Osteoblast (primary cell): Measurements from ENCODE around the gene HDAC8. TPM values are rescaled to one million over a fixed set of nuclear protein-coding genes. Genes with fewer than 3 reads are reported as not detected.

Source experiments
- DNase-seq: peaks from one replicate; pipeline ENCODE4 v3.0.0; 2011; ENCODE audit warnings: low spot score, mixed read lengths; ENCODE audit not compliant: insufficient read length; ENCODE audit errors: missing footprints
- H2AFZ ChIP-seq: 2 replicates; pipeline ENCODE4 v1.6.0; 2011; ENCODE audit warnings: mild to moderate bottlenecking, low read length
- H3K27ac ChIP-seq: 2 replicates; pipeline ENCODE4 v1.5.1; 2011; ENCODE audit warnings: mild to moderate bottlenecking, low read depth, low read length, moderate library complexity
- H3K27me3 ChIP-seq: 2 replicates; pipeline ENCODE4 v1.6.0; 2012; ENCODE audit warnings: mild to moderate bottlenecking, control low read depth, inconsistent platforms, low read length, moderate library complexity; ENCODE audit not compliant: insufficient read depth
- H3K36me3 ChIP-seq: 2 replicates; pipeline ENCODE4 v1.5.1; 2011; ENCODE audit warnings: mild to moderate bottlenecking, low read length, control low read depth, moderate library complexity; ENCODE audit not compliant: insufficient read depth
- H3K4me1 ChIP-seq: 2 replicates; pipeline ENCODE4 v1.5.1; 2011; ENCODE audit warnings: mild to moderate bottlenecking, low read length, control low read depth, moderate library complexity; ENCODE audit not compliant: insufficient read depth
- H3K4me2 ChIP-seq: 2 replicates; pipeline ENCODE4 v1.6.0; 2011; ENCODE audit warnings: mild to moderate bottlenecking, low read length; ENCODE audit not compliant: insufficient read depth
- H3K4me3 ChIP-seq: fragments of 200-600 bp; sonication (generic); 3 replicates; pipeline ENCODE4 v1.5.1; 2012; ENCODE audit warnings: mild to moderate bottlenecking, low read length, inconsistent platforms; ENCODE audit not compliant: insufficient read depth
- H3K79me2 ChIP-seq: 2 replicates; pipeline ENCODE4 v1.6.0; 2012; ENCODE audit warnings: mild to moderate bottlenecking, low read length, control low read depth, inconsistent platforms; ENCODE audit not compliant: insufficient read depth
- H3K9me3 ChIP-seq: 2 replicates; pipeline ENCODE4 v1.5.1; 2011; ENCODE audit warnings: low read depth, low read length, control low read depth
- H4K20me1 ChIP-seq: 2 replicates; pipeline ENCODE4 v1.6.0; 2012; ENCODE audit warnings: mild to moderate bottlenecking, low read length, control low read depth; ENCODE audit not compliant: insufficient read depth
- total RNA-seq: library from RNA; depleted of rRNA; stranded (reverse); fragments of >200 nt; gene quantifications from 2 replicates; pipeline ENCODE4 v1.2.3, GENCODE V29; 2012
- TF ChIP-seq, protein P1 (sequence below): IDR thresholded peaks from 2 replicates; pipeline ENCODE4 v1.5.1; 2011; ENCODE audit warnings: mild to moderate bottlenecking, low read depth, low read length, moderate library complexity; ENCODE audit errors: extremely low read depth

Gene HDAC8
- total RNA-seq, 1 donor = 24.6 TPM

DNA sequence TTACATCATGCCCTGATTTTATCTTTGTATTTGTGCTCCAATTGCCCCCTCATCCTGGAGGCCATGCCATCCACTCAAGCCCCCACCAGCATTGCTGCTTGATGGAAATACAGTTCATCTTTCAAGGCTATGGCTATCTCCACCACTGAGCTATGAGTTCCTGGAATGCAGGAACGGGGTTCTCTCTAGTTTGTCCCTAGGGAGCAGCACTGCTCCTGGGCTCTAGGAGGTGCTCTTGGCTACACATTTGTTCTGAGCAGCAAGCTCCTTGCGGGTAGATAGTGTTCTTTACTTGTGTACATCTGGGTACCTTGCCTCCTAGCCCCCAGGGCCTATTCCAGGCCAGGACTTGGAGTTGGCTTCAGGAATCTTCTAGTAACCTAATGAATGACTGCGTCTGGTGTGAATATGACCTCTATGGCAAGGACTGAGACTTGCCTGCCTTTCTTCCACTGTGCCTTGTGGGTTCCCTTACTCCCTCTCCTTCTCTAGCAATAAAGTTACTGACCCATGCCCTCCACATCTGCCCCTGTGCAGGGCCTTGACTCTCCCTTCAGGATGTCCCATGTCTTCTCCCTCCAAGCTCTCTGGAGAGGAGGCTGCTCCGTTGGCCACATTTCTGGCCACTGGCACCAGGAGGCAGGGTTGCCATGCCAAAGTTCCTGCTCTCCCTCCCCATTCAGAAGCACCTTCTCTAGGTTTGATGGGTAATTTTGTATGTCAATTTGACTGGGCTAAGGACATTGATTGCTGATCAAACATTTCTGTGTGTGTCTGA is 274.5 kb downstream of the HDAC8 start:
- no peak overlapping the region for H3K4me2 ChIP-seq
- TF ChIP-seq, protein P1, sequence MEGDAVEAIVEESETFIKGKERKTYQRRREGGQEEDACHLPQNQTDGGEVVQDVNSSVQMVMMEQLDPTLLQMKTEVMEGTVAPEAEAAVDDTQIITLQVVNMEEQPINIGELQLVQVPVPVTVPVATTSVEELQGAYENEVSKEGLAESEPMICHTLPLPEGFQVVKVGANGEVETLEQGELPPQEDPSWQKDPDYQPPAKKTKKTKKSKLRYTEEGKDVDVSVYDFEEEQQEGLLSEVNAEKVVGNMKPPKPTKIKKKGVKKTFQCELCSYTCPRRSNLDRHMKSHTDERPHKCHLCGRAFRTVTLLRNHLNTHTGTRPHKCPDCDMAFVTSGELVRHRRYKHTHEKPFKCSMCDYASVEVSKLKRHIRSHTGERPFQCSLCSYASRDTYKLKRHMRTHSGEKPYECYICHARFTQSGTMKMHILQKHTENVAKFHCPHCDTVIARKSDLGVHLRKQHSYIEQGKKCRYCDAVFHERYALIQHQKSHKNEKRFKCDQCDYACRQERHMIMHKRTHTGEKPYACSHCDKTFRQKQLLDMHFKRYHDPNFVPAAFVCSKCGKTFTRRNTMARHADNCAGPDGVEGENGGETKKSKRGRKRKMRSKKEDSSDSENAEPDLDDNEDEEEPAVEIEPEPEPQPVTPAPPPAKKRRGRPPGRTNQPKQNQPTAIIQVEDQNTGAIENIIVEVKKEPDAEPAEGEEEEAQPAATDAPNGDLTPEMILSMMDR = peak; percentile 6
- no peak overlapping the region for H3K4me3 ChIP-seq
- H3K4me1 ChIP-seq = no peaks in the 10 kb centered on the region
- no peaks in the 10 kb centered on the region for H3K36me3 ChIP-seq
- peaks cover 84% of the 10 kb centered on the region for H3K27me3 ChIP-seq
- H3K79me2 ChIP-seq = no peaks in the 10 kb centered on the region
- no peaks in the 10 kb centered on the region for H4K20me1 ChIP-seq
- no peak overlapping the region for H3K27ac ChIP-seq
- no peaks in the 10 kb centered on the region for H3K9me3 ChIP-seq
- DNase-seq = peak; percentile 57
- H2AFZ ChIP-seq = no peak overlapping the region

DNA sequence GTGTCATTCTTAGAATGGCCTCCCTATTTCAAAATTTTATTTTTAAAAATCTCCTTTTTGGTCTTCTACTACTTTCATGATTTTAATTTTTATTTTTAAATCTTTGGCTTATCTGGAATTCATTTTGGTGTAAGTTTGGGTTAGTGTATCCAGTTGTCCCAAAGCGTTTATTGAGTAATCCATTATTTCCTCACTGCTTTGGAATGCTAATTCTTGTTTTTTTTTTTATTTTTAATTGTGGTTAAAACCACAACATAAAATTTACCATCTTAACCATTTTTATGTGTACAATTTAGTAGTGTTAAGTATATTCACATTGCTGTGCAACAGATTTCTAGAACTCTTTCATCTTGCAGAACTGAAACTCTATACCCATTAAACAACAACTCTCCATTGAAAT is 275.7 kb downstream of the HDAC8 start:
- Histone ChIP-seq H3K27ac (no peak overlapping the region), H3K4me1 (no peaks in the 10 kb centered on the region), H3K4me2 (no peak overlapping the region), H3K27me3 (peaks cover 84% of the 10 kb centered on the region), H3K9me3 (no peaks in the 10 kb centered on the region), H3K36me3 (no peaks in the 10 kb centered on the region), H3K79me2 (no peaks in the 10 kb centered on the region), H2AFZ (no peak overlapping the region), H4K20me1 (no peaks in the 10 kb centered on the region), H3K4me3 (no peak overlapping the region)
- DNase-seq = no peak
- TF ChIP-seq, protein P1 = no peak

DNA sequence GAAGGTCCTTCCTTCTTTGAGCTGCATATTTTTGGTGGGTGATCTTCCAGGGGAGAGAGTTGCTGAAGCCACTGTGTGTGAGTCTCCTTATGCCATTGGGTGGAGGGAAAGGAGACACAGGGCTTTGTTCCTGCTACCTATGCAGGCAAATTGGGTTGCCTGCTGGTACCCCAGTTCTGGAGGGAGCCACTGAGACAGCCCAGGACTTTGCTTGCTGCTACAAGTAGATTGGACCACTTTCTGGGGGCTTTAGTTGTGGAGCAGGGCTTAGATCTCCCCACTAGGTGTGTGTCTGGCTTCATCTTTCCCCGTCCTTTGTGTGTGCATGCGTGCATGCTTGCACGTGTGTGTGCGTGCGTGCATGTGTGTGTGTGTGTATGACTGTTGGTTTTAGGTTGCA is 276.9 kb downstream of the HDAC8 start:
- H3K4me3 ChIP-seq = no peak overlapping the region
- DNase-seq = peak; percentile 35
- H3K4me2 ChIP-seq = no peak overlapping the region
- no peaks in the 10 kb centered on the region for H3K9me3 ChIP-seq
- H2AFZ ChIP-seq = no peak overlapping the region
- H3K27me3 ChIP-seq = peaks cover 81% of the 10 kb centered on the region
- H3K27ac ChIP-seq = no peak overlapping the region
- no peaks in the 10 kb centered on the region for H3K36me3 ChIP-seq
- TF ChIP-seq, protein P1 = no peak
- no peaks in the 10 kb centered on the region for H4K20me1 ChIP-seq
- no peaks in the 10 kb centered on the region for H3K79me2 ChIP-seq
- H3K4me1 ChIP-seq = no peaks in the 10 kb centered on the region

DNA sequence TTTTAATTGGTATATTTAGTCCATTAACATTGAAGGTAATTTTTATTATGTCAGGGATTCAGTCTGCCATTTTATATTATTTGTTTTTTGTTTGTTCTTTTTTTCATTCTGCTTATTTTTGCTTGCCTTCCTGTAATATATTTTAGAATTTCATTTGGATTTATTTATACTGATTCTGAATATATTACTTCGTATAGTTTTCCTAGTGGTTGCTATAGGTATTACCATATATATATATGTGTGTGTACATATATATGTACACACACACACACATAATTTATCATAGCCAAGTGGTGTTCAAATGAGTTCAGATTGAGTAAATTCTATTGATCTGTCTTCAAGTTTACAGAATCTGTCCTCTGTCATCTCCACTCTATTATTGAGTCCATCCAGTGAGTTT is 278.1 kb downstream of the HDAC8 start:
- no peaks in the 10 kb centered on the region for H4K20me1 ChIP-seq
- no peak for DNase-seq
- TF ChIP-seq, protein P1 = peak; percentile 12

More for the DNA sequence above, 278.1 kb downstream of the HDAC8 start:
- H3K27me3 ChIP-seq = peaks cover 73% of the 10 kb centered on the region
- H3K79me2 ChIP-seq = no peaks in the 10 kb centered on the region
- H2AFZ ChIP-seq = no peak overlapping the region
- no peak overlapping the region for H3K27ac ChIP-seq
- no peaks in the 10 kb centered on the region for H3K9me3 ChIP-seq
- H3K4me1 ChIP-seq = no peaks in the 10 kb centered on the region
- H3K4me2 ChIP-seq = no peak overlapping the region
- no peak overlapping the region for H3K4me3 ChIP-seq
- H3K36me3 ChIP-seq = no peaks in the 10 kb centered on the region
